Skin of body (tissue), 3 donors: ENCODE results near the gene SUCO. TPM values are rescaled to one million over a fixed set of nuclear protein-coding genes. Genes with fewer than 3 reads are reported as not detected.

ENCODE experiments used
- DNase-seq: peaks from one replicate; lab custom pipeline; 2025; lab: John Stamatoyannopoulos, UW
- small RNA-seq: library from RNA; depleted of rRNA; stranded (forward); fragments of <200 nt; gene quantifications from one replicate; pipeline ENCODE3, GENCODE V24; 2014; ENCODE audit warnings: low replicate concordance
- total RNA-seq: library from RNA; depleted of rRNA; stranded (reverse); fragments of >200 nt; gene quantifications from one replicate; pipeline ENCODE4 v1.2.3, GENCODE V29; 2014

Gene SUCO
- total RNA-seq, 1 donor from 2014 or later = 73.7 TPM

DNA sequence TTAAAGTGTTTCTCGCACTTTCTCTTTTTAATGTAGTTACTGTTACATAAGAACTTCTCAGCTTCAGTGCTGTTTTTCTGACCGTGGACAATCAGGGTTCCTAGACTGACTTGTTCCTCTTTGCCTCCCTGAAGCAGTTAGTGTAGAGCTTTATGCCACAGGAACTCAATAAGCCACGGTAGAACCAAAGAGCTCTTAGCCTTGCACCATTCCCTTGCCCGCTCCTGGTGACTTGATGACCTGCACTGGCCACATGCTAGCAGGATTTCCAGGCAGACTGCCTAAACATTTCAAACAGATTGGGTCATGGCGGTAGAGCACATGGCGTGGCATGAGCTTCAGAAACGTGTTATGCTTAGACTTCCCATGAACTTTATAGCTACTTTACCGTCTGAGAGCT is 107.2 kb downstream of the SUCO start:
- no peak for DNase-seq

DNA sequence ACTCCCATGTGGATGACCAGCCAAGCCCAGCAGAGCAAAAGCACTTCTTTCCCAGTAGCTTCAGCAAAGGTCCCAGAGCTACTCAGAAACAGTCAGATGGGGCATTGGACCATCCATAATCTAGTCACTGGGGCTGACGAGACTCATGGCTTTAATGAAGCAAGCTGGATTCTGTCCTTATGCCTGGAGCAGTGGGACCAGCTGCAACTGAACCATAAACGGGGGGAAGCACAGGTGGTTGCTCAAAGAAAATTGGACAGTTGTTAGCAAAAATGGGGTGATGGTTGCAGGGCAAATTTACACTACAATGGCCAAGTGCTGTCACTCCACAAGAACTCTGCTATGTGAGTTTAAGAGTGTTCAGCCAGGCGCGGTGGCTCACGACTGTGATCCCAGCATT is 108.5 kb downstream of the SUCO start:
- DNase-seq = no peak

GRCh38 chr1:172642970-172643369 is 110.0 kb downstream of the SUCO start:
- no peak for DNase-seq

DNA sequence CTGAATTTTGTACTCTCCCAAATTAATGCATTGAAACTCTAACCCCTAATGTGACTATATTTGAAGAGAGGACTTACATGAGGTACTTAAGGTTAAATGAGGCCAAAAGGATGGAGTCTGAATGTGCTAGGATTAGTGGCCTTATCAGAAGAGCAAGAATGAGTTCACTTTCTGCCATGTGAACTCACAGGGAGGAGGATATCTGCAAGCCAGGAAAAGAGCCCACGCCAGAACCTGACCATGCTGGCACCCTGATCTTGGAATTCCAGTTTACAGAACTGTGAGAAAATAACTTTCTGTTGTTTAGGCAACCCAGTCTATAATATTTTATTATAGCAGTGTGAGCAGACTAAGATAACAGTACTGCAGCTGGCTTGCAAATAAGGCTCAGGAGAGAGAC is 113.7 kb downstream of the SUCO start:
- DNase-seq = no peak

DNA sequence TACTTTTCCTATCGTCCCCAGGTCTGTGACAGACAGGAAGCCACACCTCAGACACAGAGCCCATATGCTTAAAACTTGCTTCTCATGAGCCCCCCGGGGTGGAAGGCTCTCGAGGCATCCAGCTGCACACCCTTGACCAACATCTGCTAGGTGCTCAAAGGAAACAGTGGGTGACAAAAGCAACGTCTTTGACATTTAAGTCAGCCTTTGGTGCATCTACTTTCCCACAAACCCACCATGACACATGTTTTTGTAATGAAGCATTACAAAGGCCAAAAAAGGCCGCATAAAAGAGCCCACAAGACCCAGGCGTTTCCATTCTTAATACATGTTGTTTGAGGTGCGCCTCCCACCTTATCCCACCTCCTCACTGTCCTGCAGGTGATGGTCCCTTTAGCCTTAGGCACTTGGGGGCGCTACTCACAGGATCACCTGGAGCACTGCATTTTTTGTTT is 114.2 kb downstream of the SUCO start:
- no peak for DNase-seq

DNA sequence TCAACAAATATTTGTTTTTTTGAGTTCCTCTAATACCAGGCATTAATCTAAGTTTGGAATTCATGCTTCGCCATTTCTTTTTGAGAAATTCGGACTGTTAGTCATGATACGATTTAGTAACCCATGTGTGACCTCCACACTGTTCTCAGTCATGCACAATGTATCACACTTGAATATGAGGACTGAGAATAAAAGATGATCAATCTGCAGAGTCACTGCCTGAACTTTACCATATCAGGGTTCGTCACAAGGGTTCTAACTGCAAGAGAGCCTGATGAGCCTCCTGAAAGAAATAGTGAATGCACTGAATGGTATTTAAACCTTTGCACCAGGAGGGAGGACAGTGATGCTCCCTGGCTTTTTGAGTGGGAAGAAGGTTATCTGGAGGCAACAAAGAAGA is 115.0 kb downstream of the SUCO start:
- DNase-seq = no peak

DNA sequence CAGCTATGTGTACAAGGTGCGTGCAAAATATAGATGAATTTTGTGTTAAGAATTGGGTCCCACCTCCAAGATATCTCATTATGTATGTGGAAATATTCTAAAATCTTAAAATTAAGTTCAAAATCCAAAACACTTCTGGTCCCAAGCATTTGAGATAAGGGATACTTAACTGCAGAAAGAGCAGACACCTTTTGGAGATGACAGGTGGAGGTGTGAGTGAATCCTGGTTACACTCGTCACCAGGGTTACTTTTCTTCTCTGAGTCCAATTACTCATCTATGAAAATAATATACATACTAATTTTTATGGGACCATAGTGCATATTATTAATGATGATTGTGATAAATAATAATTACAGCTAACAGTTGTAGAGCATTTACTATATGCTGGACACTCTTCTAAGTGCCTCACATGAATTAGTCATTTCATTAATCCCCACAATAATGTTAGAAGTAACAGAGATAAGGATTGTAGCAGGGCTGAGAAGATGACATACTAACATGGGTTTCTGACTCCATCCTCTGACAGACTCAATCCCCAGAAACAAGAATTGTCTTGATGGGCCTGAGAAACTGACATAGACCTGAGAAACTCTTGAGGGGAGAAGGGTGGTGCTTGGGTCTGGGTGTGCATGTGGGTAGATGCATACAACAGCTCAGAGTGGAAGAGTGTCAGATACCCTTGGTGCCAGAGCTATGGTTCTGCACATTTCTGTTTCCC is 117.7 kb downstream of the SUCO start:
- no peak for DNase-seq

GRCh38 chr1:172653015-172653709 is 120.2 kb downstream of the SUCO start:
- no peak for DNase-seq

- no peak for DNase-seq
Observed at GRCh38 chr1:172654535-172654934, 121.6 kb downstream of the SUCO start.

- DNase-seq = no peak
Observed at GRCh38 chr1:172656576-172656975, 123.6 kb downstream of the SUCO start.

- DNase-seq = no peak
Observed at GRCh38 chr1:172657586-172657985, 124.6 kb downstream of the SUCO start.

GRCh38 chr1:172658871-172659453 is 126.0 kb downstream of the SUCO start, which contains the start of gene FASLG:
Gene FASLG (plus strand): TSS chr1:172659103. CDS start chr1:172659202, 99 bp downstream.
- no peak for DNase-seq

GRCh38 chr1:172661107-172661506 is 128.2 kb downstream of the SUCO start:
- no peak for DNase-seq

Small RNAs within 50 kb of the gene (small RNA-seq; reads per million reads assigned to genes)
- not detected for gene RNU6-693P

Other genes starting within 250 kb of the SUCO start
- 2.8 TPM for gene C1orf105, start 112.5 kb upstream of the SUCO start, total RNA-seq
- gene PIGC, start 89.1 kb upstream of the SUCO start, total RNA-seq = 29.6 TPM
- not detected for gene FASLG, start 126.0 kb downstream of the SUCO start, total RNA-seq